ENCODE measurements around the gene ACAN.

ACAN gene

GRCh38 chr15:88864861-88865497 lies 61.7 kb downstream of the ACAN start:
- Histone ChIP-seq H3K4ac (ENCODE audit: low read depth, low read length) (no peak overlapping the region), H3K23ac (ENCODE audit: low read length) (no peak overlapping the region), H3K4me2 (ENCODE audit: low read length) (no peak overlapping the region), H2BK120ac (ENCODE audit: insufficient read depth, low read length, poor library complexity) (no peak overlapping the region), H4K12ac (ENCODE audit: low read depth, low read length) (no peak overlapping the region), H2AFZ (ENCODE audit: insufficient read depth, low read length, poor library complexity) (no peak overlapping the region), H3K79me1 (ENCODE audit: low read length) (no peaks in the 10 kb centered on the region), H3K4me3 (ENCODE audit: low read depth, low read length) (no peak overlapping the region), H4K91ac (ENCODE audit: low read depth, low read length) (no peak overlapping the region), H3K79me2 (ENCODE audit: control insufficient read depth, insufficient read depth, low read length, poor library complexity) (no peaks in the 10 kb centered on the region), H3K36me3 (ENCODE audit: control insufficient read depth in 1 of 2, insufficient read depth in 2 of 2, low read length in 2 of 2) (peaks cover 0 to 2% of the 10 kb centered on the region in 2 experiments), H3K4me1 (ENCODE audit: control insufficient read depth in 1 of 2, insufficient read depth in 2 of 2, low read length in 2 of 2) (no peaks in the 10 kb centered on the region), H2BK5ac (ENCODE audit: low read depth, low read length, poor library complexity) (no peak overlapping the region), H3K9ac (ENCODE audit: low read length) (no peak overlapping the region), H3K9me3 (ENCODE audit: insufficient read depth, low read depth, low read length) (peaks cover under 1% of the 10 kb centered on the region), H3K27me3 (ENCODE audit: insufficient read depth, low read length) (no peaks in the 10 kb centered on the region), H2AK5ac (ENCODE audit: low read length) (no peak overlapping the region), H3K14ac (ENCODE audit: low read length) (no peak overlapping the region), H4K8ac (ENCODE audit: low read depth, low read length) (no peak overlapping the region), H3K18ac (ENCODE audit: low read length) (no peak overlapping the region), H3K27ac (ENCODE audit: low read depth, low read length) (no peak overlapping the region), H2BK12ac (ENCODE audit: low read length) (no peak overlapping the region)
- WGBS (ENCODE audit: extremely low coverage, insufficient coverage, insufficient read length): no CpG with 5 or more reads among the region's 4 CpGs
- DNase-seq: no peak

- H4K12ac ChIP-seq (ENCODE audit: low read depth, low read length): no peak overlapping the region
- H2BK120ac ChIP-seq (ENCODE audit: insufficient read depth, low read length, poor library complexity): no peak overlapping the region
- H3K79me2 ChIP-seq (ENCODE audit: control insufficient read depth, insufficient read depth, low read length, poor library complexity): no peaks in the 10 kb centered on the region
- H4K91ac ChIP-seq (ENCODE audit: low read depth, low read length): no peak overlapping the region
- H3K27me3 ChIP-seq (ENCODE audit: insufficient read depth, low read length): no peaks in the 10 kb centered on the region
- H3K4ac ChIP-seq (ENCODE audit: low read depth, low read length): no peak overlapping the region
- H4K8ac ChIP-seq (ENCODE audit: low read depth, low read length): no peak overlapping the region
- H3K4me1 ChIP-seq (ENCODE audit: control insufficient read depth in 1 of 2, insufficient read depth in 2 of 2, low read length in 2 of 2): no peaks in the 10 kb centered on the region
- DNase-seq: no peak
- H3K4me2 ChIP-seq (ENCODE audit: low read length): no peak overlapping the region
- H3K27ac ChIP-seq (ENCODE audit: low read depth, low read length): no peak overlapping the region
- H3K23ac ChIP-seq (ENCODE audit: low read length): no peak overlapping the region
- H3K14ac ChIP-seq (ENCODE audit: low read length): no peak overlapping the region
- WGBS (ENCODE audit: extremely low coverage, insufficient coverage, insufficient read length): no CpG with 5 or more reads among the region's 6 CpGs
- H3K9ac ChIP-seq (ENCODE audit: low read length): no peak overlapping the region
- no peak overlapping the region for H2AFZ ChIP-seq (ENCODE audit: insufficient read depth, low read length, poor library complexity)
- H2BK5ac ChIP-seq (ENCODE audit: low read depth, low read length, poor library complexity): no peak overlapping the region
- peaks cover 2% of the 10 kb centered on the region for H3K9me3 ChIP-seq (ENCODE audit: insufficient read depth, low read depth, low read length)
- no peak overlapping the region for H2BK12ac ChIP-seq (ENCODE audit: low read length)
- no peak overlapping the region for H3K18ac ChIP-seq (ENCODE audit: low read length)
- H3K79me1 ChIP-seq (ENCODE audit: low read length): no peaks in the 10 kb centered on the region
- no peak overlapping the region for H3K4me3 ChIP-seq (ENCODE audit: low read depth, low read length)
- H2AK5ac ChIP-seq (ENCODE audit: low read length): no peak overlapping the region
- H3K36me3 ChIP-seq (ENCODE audit: control insufficient read depth in 1 of 2, insufficient read depth in 2 of 2, low read length in 2 of 2): peaks cover 0 to 2% of the 10 kb centered on the region in 2 experiments
Observed at GRCh38 chr15:88865498-88866099, 62.4 kb downstream of the ACAN start.

GRCh38 chr15:88866295-88866881 lies 63.2 kb downstream of the ACAN start:
- Histone ChIP-seq H3K4me2 (ENCODE audit: low read length) (no peak overlapping the region), H3K9me3 (ENCODE audit: insufficient read depth, low read depth, low read length) (peaks cover 2% of the 10 kb centered on the region), H3K79me2 (ENCODE audit: control insufficient read depth, insufficient read depth, low read length, poor library complexity) (no peaks in the 10 kb centered on the region), H3K4me3 (ENCODE audit: low read depth, low read length) (no peak overlapping the region), H4K8ac (ENCODE audit: low read depth, low read length) (no peak overlapping the region), H3K9ac (ENCODE audit: low read length) (no peak overlapping the region), H3K27ac (ENCODE audit: low read depth, low read length) (no peak overlapping the region), H2AFZ (ENCODE audit: insufficient read depth, low read length, poor library complexity) (no peak overlapping the region), H2BK12ac (ENCODE audit: low read length) (no peak overlapping the region), H3K27me3 (ENCODE audit: insufficient read depth, low read length) (no peaks in the 10 kb centered on the region), H4K91ac (ENCODE audit: low read depth, low read length) (no peak overlapping the region), H3K79me1 (ENCODE audit: low read length) (no peaks in the 10 kb centered on the region), H2BK5ac (ENCODE audit: low read depth, low read length, poor library complexity) (no peak overlapping the region), H3K18ac (ENCODE audit: low read length) (no peak overlapping the region), H3K4me1 (ENCODE audit: control insufficient read depth in 1 of 2, insufficient read depth in 2 of 2, low read length in 2 of 2) (no peaks in the 10 kb centered on the region), H3K4ac (ENCODE audit: low read depth, low read length) (no peak overlapping the region), H3K36me3 (ENCODE audit: control insufficient read depth in 1 of 2, insufficient read depth in 2 of 2, low read length in 2 of 2) (no peaks in the 10 kb centered on the region), H4K12ac (ENCODE audit: low read depth, low read length) (no peak overlapping the region), H3K23ac (ENCODE audit: low read length) (no peak overlapping the region), H2AK5ac (ENCODE audit: low read length) (no peak overlapping the region), H3K14ac (ENCODE audit: low read length) (no peak overlapping the region), H2BK120ac (ENCODE audit: insufficient read depth, low read length, poor library complexity) (no peak overlapping the region)
- no CpG with 5 or more reads among the region's 10 CpGs for WGBS (ENCODE audit: extremely low coverage, insufficient coverage, insufficient read length)
- DNase-seq: no peak

- Histone ChIP-seq H3K27me3 (ENCODE audit: insufficient read depth, low read length) (no peaks in the 10 kb centered on the region), H3K9ac (ENCODE audit: low read length) (no peak overlapping the region), H2BK12ac (ENCODE audit: low read length) (no peak overlapping the region), H4K91ac (ENCODE audit: low read depth, low read length) (no peak overlapping the region), H3K36me3 (ENCODE audit: control insufficient read depth in 1 of 2, insufficient read depth in 2 of 2, low read length in 2 of 2) (peaks cover 0 to 7% of the 10 kb centered on the region in 2 experiments), H3K4ac (ENCODE audit: low read depth, low read length) (no peak overlapping the region), H3K14ac (ENCODE audit: low read length) (no peak overlapping the region), H3K18ac (ENCODE audit: low read length) (no peak overlapping the region), H3K27ac (ENCODE audit: low read depth, low read length) (no peak overlapping the region), H3K4me3 (ENCODE audit: low read depth, low read length) (no peak overlapping the region), H2BK120ac (ENCODE audit: insufficient read depth, low read length, poor library complexity) (no peak overlapping the region), H2BK5ac (ENCODE audit: low read depth, low read length, poor library complexity) (no peak overlapping the region), H2AFZ (ENCODE audit: insufficient read depth, low read length, poor library complexity) (no peak overlapping the region), H4K8ac (ENCODE audit: low read depth, low read length) (no peak overlapping the region), H2AK5ac (ENCODE audit: low read length) (no peak overlapping the region), H3K9me3 (ENCODE audit: insufficient read depth, low read depth, low read length) (peaks cover 2% of the 10 kb centered on the region), H3K79me1 (ENCODE audit: low read length) (no peaks in the 10 kb centered on the region), H3K23ac (ENCODE audit: low read length) (no peak overlapping the region), H4K12ac (ENCODE audit: low read depth, low read length) (no peak overlapping the region), H3K79me2 (ENCODE audit: control insufficient read depth, insufficient read depth, low read length, poor library complexity) (no peaks in the 10 kb centered on the region), H3K4me1 (ENCODE audit: control insufficient read depth in 1 of 2, insufficient read depth in 2 of 2, low read length in 2 of 2) (peaks cover 6 to 10% of the 10 kb centered on the region in 2 experiments), H3K4me2 (ENCODE audit: low read length) (no peak overlapping the region)
- no peak for DNase-seq
- WGBS (ENCODE audit: extremely low coverage, insufficient coverage, insufficient read length): no CpG with 5 or more reads among the region's 14 CpGs
Observed at GRCh38 chr15:88871313-88871712, 68.1 kb downstream of the ACAN start.

Measured in trophoblast cell (in vitro differentiated cells and primary cell).